Measurements from ENCODE around the gene MAPK11.

MAPK11 gene

DNA sequence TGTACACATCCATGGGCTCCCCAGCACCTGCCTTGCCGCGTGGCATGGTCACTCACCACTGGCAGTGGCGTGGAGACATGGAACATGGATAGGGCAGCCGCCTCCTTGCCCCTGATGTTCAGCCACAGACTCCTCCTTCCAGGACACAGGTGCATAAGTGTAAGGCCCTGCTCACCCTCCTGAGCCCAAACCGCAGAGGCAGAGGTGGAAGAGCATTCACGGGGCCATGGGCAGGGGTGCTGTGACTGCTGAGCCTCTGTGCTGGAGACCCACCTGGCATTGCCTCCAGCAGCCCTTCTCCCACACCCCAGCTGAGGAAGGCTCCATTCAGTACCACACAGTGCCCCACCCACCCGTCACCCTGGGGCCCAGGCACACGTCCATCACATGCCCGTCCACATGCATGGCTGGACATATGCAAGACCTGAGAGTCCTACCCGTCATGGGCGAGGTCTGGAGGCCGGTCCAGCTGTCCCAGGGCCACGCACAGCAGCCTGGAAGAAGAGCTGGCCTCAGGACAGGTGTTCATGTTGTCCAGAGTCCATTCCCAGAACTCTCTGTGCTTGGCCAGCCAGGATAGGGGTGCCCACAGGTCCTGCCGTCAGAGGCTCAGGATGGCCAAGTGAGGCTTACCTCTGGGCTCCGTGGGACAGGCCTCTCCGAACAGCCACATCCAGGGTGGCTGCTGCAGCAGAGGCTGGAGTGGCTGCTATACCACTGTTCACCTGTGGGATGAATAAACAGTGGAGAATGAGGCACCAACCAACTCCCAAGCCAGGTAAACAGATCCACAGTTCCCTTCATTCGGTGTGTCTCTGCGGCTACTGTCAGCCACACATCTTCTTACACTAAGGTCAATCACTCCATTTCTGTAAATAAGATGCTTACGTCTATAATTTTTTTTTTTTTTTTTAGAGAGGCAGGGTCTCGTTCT, 23.7 kb downstream of the MAPK11 start:
- DNase-seq (ENCODE audit: low read depth) = no peak

DNA sequence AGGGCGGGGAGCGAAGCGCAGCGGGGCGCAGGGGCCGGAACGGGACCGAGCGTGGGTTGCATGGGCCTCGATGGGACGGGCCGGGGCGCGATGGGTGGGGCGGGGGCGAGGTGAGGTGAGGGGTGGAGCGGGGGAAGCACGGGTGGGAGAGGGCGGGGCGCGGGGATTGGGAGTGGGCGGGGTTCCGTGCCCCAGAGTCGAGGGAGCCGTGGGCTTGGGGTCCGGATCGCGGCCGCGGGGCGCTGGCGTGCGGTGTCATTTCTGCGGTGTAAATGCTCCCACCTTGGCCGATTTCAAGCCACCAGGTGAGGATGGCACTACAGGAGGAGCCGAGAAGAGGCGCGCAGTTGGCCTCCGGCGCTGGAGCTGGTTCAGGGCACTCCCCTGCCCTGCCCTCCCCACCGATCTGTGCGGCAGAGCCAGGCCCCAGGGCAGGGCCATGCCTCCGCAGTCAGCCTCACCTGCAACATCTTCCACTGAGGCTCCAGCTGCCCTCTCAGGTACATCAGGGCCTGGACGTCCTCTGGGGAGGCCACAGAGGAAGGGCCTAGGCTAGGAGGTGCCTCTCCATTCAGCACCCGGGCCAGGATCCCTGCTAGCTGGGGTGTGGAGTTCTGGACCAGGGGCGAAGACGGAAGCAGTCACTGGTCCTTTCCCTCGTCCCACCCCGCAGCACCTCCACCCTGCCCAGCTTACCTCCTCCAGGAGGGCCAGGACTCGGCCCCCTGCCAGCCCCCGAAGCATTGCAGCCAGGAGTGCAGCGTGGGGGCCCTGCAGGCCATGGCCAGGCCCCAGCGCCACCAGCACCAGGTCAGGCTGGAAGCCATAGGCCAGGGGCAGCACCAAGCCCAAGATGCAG, 24.7 kb downstream of the MAPK11 start:
- no peak for DNase-seq (ENCODE audit: low read depth)

DNA sequence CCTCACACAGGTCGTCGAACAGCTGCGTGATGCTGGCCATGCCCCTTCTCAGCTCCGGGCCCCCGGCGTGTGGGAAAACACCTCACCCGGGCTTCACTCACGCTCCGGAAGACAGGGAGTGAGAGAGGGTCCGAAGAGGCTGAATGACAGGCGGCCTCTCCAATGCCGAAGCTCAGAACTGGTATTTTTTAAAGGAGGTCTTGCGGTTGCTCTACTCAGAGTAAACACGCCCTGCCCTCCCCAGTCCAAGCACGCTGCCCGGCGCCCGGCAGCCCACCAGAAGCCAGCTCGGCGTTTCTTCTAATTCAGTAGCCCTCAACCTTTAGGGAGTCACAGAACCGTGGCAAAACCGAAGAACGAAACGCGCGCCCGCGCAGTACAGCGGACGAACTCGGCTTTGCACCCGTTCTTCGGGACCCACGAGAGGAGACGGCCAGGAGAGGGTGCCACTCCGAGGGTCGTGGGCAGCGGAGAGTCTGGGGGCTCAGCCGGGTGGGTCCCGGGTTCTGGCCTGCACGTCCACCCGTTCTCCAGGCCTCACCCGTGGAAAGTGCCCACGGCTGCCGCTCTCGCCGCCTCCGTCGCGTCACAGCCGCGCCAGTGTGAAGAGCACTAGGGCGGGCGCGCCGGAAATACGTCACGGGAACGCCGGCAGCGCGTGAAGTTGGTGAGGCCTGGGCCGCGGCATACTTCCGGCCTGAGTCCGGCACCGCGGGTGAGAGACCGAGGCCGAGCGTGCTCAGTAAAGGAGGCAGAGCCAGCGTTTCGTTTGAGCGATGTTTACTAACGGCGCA, 25.6 kb downstream of the MAPK11 start, which contains the start of gene TUBGCP6:
Gene TUBGCP6 (minus strand): TSS at position 604 of the 794 bp plus-strand sequence. CDS start 564 bp downstream, at position 40.
- peak; percentile 94 for DNase-seq (ENCODE audit: low read depth)

- DNase-seq (ENCODE audit: low read depth) = no peak
Measured at GRCh38 chr22:50243685-50244419, 26.3 kb downstream of the MAPK11 start.

- no peak for DNase-seq (ENCODE audit: low read depth)
Measured at GRCh38 chr22:50242406-50242949, 27.7 kb downstream of the MAPK11 start.

DNA sequence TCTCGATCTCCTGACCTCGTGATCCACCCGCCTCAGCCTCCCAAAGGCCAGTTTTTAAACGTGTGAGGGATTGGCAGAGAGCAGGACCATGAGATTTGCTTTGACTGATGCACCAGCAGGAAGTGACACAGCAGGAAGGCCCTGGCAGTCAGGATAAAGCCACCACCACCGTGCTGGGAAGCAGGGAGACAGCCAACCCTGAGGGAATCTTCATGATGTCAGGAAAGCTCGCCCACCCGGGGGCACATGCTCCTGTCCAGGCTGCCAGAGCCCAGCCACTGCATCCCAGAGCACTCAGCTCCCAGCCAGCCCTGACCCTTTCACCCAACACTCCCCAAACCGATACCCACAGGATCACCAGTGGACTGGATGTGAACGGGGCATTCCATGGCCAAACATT, 31.4 kb downstream of the MAPK11 start:
- DNase-seq (ENCODE audit: low read depth) = no peak

DNA sequence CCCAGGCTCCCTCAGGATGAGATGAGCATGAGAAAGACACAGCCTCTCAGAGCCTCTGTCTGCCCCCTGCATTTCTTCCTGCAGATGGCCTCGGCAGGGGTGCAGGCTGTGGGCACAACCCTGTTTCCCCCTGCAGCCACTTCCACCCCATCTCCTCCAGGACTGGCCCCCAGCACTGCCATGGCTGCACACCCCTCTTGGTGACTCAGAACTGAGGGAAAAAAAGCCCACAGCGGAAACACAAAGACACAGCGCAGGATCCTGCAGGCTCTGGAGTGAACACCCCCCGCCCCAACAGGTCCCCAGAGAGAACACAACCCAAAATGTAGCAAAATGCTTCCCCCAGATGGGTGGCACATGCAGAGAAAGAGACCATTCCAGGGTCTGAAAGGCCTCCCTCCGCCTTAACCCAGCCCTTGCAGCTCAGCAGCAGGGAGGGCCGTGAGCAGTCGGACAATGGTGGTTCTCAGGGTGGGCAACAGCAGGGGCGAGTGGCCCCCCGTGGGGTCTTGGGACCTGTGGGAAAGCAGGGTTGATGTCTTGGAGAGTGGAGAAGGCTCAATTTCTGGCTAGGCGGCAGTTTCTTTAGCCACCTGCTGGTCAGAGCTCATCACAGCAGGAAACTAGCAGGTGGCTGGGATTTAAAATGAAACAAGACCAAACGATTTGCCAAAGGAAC, 33.3 kb downstream of the MAPK11 start:
- no peak for DNase-seq (ENCODE audit: low read depth)

GRCh38 chr22:50233223-50233622, 37.0 kb downstream of the MAPK11 start:
- no peak for DNase-seq (ENCODE audit: low read depth)

GRCh38 chr22:50232481-50233151, 37.6 kb downstream of the MAPK11 start:
- DNase-seq (ENCODE audit: low read depth) = no peak

DNA sequence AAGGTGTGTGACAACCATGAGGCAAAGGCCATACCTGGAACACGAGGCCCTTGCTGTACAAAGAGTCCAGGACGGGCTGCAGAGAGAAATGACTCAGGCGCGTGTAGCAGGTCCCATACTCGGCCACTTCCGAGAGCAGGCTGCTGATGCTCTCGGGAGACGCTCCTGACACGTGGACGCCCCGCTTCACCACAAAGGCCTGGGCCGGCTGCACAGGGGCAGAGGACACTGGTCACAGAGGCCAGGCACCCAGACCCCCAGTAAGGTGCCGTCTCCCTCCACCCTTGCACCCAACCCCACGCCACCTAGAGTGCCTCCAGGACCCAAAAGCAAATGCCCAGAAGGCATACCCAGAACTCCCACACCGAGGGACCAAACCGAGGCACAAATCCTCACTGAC, 40.8 kb downstream of the MAPK11 start:
- no peak for DNase-seq (ENCODE audit: low read depth)

DNA sequence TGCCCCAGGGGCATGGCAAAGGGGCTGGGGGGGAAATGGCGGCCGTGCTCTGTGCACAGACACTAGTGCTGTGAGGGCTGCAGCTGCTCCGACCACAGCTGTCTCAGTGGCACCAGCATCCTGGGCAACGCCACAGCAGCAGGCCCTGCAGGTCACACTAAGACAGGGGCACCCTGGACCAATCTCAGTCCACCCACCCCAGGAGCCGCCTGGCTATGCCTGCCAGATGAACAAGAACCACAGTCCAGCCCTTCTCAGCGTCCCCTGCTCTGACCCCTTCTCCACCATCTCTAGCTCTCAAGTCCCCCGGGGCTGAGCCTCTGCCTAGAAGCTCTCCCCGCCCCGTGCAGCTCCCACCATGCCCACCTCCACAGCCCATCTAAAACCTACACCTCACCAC, 41.8 kb downstream of the MAPK11 start:
- no peak for DNase-seq (ENCODE audit: low read depth)

GRCh38 chr22:50227579-50228215, 42.5 kb downstream of the MAPK11 start:
- DNase-seq (ENCODE audit: low read depth) = no peak

- no peak for DNase-seq (ENCODE audit: low read depth)
Measured at GRCh38 chr22:50226875-50227165, 43.4 kb downstream of the MAPK11 start.

DNA sequence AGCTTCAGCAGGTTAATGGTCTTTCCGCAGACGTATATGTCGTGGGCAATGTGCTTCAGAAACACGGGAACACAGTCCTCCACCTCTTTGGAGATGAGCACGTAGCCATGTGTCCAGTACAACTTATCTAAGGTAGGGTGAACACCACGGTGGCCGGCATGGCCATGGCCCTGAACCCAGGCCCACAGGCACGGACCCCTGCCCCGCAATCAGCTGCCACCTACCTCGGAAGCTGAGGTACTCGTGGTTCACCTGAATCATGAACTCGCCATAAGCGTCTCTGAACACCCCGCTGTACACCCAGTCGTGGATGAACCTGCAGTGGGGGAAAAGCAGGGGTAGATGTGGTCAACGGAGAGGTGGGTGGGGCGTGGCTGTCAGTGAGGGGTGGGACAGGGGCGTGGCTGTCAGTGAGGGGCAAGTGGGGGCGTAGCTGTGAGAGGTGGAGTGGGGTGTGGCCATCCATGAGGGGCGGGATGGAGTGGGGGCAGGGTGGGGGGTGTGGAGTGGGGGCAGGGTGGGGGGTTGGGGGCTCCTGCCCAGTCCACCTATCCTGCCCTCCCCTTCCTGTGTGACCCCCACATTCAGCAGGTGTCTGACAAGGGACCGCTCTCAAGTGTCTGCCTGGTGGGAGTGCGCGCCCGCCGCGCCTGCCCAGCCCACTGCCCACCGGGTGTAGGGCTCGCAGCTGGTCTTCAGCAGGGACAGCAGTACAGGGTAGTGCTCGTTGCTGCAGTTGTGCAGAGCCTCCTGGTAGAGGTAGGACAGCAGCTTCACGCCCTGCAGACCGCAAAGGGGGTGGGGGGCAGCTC, 43.9 kb downstream of the MAPK11 start:
- DNase-seq (ENCODE audit: low read depth) = no peak

GRCh38 chr22:50225200-50225969, 44.8 kb downstream of the MAPK11 start:
- DNase-seq (ENCODE audit: low read depth) = no peak

GRCh38 chr22:50224071-50224470, 46.1 kb downstream of the MAPK11 start:
- no peak for DNase-seq (ENCODE audit: low read depth)

- no peak for DNase-seq (ENCODE audit: low read depth)
Measured at GRCh38 chr22:50222508-50222907, 47.7 kb downstream of the MAPK11 start.
